NK-92 (cell line): Measurements from ENCODE around the gene SMIM10.
"Not testable (repeated sequence)": the region's sequence is repeated elsewhere in the genome, so short reads cannot be mapped to it uniquely, and the experiment has no call there.

Experiments used
- DNase-seq: peaks from one replicate; lab custom pipeline; 2025; ENCODE audit not compliant: unreplicated experiment; lab: John Stamatoyannopoulos, UW

The SMIM10 gene

DNA sequence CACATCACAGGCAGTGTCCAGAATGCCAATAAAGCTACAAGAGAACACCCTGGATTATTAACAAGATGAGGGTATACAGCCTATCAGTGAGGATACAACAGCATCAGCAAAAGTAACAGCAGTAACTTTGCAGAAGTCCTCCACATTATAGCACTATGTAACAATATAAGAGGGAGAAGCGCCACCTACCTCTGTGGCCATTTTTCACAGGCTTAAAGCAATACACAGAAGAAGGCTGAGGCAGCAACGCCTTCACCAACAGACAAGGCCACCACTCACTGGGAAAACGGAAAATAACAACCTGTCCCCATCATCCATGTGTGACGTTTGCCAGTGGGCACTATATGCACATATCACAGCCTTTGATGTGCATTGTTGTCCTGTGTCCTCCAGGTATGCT, 19.0 kb downstream of the SMIM10 start:
- no peak for DNase-seq

DNA sequence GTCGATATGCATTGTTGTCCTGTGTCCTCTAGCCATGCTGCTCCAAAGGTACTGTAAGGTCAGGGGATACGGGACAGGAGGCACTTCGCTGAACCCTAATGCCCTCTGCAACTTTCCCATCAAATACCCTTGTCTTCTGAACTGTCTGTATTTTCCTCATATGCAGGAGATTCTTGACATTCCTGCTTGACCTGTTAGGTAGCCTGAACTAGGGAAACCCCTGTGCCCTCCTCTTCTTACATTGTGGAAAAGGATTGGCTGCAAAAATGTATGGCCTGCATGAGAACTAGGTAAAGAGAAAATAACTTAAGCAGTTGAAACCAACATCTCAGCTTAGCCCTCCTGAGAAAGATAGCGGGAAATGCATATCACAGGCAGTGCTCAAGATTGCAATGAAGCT, 20.1 kb downstream of the SMIM10 start:
- DNase-seq = no peak

DNA sequence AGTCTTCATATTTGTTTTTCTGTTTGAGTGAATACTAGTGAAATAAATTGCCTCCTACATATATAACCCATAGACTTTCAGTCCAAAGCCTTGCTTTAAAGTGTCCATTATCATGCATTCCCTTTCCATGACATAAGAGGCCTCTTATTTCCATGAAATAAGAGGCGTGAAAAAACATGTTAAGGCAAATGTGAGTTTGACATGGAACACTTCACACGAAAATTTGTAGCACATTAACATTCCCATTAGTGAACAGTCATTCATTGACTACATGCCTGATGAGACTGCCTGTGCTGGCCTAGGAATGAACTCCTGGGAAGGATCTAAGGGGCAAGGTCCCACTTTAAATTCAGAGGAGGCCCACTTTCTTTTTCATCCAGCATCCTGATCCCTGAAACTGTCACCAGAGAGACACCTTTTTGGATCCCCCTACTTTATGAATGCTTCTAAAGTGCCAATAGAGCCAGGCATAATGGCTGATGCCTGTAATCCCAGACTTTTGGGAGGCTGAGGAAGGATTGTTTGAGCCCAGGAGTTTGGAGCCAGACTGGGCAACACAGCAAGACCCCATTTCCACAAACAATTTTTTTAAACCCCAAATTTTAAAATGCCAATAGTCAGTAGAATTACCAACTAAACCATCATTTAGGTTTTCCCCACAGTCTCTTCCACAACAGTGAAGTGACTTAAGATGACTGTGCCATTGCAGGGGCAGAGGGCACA, 24.9 kb downstream of the SMIM10 start:
- no peak for DNase-seq

DNA sequence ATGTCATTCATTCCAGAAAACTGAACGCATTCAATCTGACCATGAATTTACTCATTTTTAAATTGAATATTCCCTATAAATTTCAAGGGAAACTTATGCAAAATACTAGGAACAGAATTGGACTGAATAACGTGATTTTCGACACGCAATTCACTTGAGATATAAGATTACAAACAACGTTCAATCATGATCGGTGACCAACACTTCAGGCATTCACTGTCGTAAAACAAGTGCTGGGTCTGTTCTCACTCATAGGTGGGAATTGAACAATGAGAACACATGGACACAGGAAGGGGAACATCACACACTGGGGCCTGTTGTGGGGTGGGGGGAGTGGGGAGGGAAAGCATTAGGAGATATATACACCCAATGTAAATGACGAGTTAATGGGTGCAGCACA, 29.1 kb downstream of the SMIM10 start:
- not testable (repeated sequence) for DNase-seq

DNA sequence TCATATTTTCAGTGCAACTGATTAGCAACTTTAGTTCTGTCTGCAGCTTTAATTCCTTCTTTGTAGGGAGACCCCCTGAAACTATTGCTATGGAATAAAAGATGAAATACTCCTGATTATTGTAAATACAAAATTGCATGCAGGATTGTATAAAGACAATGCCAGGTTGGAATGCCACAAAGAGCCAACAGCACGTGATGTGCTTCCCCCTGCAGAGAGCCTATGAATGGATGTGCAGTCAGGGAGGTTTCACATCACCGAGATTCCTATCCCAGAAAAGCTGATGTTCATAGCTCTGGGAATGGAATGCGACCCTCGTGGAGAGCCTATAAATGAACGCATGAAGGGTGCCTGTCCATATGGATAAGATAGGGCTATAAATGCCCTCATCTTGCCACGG, 33.0 kb downstream of the SMIM10 start:
- DNase-seq = not testable (repeated sequence)

DNA sequence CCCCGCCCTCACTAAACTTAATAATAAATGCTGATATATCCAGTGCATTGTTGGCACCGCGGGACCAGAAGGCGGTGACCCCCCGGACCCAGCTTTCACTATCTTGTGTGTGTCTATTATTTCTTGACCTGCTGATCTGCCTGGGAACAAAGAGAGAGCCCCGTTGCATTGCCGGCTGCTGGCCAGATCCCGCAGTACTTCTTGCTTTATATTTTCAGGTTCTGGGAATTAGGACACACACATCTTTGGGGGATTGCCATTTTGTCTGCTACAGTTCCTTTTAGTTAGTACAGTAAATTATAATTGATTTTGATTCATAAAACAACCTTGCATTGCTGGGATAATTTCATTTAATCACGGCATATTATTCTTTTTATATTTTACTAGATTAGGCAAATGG, 33.7 kb downstream of the SMIM10 start:
- no peak for DNase-seq

DNA sequence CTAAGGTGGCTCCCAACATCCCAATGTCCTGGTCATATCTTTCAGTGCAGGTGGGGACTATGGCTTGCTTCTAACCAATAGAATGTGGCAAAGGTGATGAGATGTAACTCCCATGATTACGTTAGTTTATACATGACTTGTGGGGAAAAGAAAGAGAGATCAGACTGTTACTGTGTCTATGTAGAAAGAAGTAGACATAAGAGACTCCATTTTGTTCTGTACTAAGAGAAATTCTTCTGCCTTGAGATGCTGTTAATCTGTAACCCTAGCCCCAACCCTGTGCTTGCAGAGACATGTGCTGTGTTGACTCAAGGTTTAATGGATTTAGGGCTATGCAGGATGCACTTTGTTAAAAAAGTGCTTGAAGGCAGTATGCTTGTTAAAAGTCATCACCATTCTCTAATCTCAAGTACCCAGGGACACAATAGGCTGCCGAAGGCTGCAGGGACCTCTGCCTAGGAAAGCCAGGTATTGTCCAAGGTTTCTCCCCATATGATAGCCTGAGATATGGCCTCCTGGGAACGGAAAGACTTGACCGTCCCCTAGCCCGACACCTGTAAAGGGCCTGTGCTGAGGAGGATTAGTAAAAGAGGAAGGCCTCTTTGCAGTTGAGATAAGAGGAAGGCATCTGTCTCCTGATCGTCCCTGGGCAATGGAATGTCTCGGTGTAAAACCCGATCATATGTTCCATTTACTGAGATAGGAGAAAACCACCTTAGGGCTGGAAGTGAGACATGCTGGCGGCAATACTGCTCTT, 39.6 kb downstream of the SMIM10 start:
- not testable (repeated sequence) for DNase-seq

DNA sequence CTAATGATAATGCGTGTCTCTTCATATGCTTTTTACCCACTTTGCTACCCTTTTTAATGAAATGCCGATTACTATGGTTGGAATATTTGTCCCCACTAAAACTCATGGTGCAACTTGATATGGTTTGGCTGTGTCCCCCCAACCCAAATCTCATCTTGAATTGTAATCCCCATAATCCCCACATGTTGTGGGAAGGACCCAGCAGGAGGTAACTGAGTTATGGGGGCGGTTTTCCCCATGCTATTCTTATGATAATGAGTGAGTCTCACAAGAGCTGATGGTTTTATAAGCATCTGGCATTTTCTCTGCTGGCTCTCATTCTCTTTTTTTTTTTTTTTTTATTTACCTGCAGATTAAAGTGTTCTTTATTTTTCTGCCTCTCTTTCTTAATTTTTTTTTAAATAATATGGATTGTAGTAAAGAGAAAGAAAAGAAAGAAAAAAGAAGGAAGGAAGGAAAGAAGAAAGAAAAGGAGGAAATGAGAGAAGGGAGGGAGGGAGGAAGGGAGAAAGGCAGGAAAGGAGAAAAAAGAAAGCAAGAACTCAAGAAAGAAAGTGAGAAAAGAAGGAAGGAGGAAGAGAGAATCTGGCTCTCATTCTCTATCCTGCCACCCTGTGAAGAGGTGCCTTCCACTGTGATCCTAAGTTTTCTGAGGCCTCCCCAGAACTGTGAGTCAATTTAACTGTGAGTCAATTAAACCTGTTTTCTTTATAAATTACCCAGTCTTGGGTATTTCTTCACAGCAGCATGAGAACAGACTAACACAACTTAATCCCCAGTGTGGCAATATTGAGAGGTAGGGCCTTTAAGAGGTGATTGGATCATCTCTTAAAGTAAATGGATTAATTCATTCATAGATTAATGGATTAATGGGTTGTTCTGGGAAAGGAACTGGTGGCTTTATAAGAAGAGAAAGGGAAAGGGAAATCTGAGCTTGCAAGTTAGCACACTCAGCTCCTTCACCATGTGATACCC, 50.6 kb downstream of the SMIM10 start:
- DNase-seq = not testable (repeated sequence)
